HL-60 (cell line): Measurements from ENCODE around the gene ADM2.

Experiments used
- GABPA ChIP-seq: IDR thresholded peaks from 2 replicates; pipeline ENCODE4 v1.6.1; 2012; ENCODE audit warnings: low read depth
- TF ChIP-seq, protein P1 (sequence below): IDR thresholded peaks from one replicate; pipeline ENCODE4 v1.5.1; 2011; ENCODE audit warnings: low read length, control low read depth, inconsistent platforms; ENCODE audit not compliant: insufficient read depth
- TF ChIP-seq, protein P2 (sequence below): IDR thresholded peaks from 2 replicates; pipeline ENCODE4 v1.6.1; 2012; ENCODE audit warnings: low read depth; ENCODE audit not compliant: insufficient replicate concordance

GRCh38 chr22:50532824-50533796, 51.8 kb downstream of the ADM2 start:
- TF ChIP-seq, protein P1, sequence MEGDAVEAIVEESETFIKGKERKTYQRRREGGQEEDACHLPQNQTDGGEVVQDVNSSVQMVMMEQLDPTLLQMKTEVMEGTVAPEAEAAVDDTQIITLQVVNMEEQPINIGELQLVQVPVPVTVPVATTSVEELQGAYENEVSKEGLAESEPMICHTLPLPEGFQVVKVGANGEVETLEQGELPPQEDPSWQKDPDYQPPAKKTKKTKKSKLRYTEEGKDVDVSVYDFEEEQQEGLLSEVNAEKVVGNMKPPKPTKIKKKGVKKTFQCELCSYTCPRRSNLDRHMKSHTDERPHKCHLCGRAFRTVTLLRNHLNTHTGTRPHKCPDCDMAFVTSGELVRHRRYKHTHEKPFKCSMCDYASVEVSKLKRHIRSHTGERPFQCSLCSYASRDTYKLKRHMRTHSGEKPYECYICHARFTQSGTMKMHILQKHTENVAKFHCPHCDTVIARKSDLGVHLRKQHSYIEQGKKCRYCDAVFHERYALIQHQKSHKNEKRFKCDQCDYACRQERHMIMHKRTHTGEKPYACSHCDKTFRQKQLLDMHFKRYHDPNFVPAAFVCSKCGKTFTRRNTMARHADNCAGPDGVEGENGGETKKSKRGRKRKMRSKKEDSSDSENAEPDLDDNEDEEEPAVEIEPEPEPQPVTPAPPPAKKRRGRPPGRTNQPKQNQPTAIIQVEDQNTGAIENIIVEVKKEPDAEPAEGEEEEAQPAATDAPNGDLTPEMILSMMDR = no peak
- TF ChIP-seq GABPA = no peak
- TF ChIP-seq, protein P2, sequence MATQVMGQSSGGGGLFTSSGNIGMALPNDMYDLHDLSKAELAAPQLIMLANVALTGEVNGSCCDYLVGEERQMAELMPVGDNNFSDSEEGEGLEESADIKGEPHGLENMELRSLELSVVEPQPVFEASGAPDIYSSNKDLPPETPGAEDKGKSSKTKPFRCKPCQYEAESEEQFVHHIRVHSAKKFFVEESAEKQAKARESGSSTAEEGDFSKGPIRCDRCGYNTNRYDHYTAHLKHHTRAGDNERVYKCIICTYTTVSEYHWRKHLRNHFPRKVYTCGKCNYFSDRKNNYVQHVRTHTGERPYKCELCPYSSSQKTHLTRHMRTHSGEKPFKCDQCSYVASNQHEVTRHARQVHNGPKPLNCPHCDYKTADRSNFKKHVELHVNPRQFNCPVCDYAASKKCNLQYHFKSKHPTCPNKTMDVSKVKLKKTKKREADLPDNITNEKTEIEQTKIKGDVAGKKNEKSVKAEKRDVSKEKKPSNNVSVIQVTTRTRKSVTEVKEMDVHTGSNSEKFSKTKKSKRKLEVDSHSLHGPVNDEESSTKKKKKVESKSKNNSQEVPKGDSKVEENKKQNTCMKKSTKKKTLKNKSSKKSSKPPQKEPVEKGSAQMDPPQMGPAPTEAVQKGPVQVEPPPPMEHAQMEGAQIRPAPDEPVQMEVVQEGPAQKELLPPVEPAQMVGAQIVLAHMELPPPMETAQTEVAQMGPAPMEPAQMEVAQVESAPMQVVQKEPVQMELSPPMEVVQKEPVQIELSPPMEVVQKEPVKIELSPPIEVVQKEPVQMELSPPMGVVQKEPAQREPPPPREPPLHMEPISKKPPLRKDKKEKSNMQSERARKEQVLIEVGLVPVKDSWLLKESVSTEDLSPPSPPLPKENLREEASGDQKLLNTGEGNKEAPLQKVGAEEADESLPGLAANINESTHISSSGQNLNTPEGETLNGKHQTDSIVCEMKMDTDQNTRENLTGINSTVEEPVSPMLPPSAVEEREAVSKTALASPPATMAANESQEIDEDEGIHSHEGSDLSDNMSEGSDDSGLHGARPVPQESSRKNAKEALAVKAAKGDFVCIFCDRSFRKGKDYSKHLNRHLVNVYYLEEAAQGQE = no peak
